Measurements from ENCODE around the gene AAK1. TPM values are rescaled to one million over a fixed set of nuclear protein-coding genes. Genes with fewer than 3 reads are reported as not detected.

The AAK1 gene
- total and polyA plus RNA-seq, 2 of the 13 experiments (the other 11 are each of a cell fraction or from before 2014, with no cell fraction given) = 9.8 to 10.3 TPM

DNA sequence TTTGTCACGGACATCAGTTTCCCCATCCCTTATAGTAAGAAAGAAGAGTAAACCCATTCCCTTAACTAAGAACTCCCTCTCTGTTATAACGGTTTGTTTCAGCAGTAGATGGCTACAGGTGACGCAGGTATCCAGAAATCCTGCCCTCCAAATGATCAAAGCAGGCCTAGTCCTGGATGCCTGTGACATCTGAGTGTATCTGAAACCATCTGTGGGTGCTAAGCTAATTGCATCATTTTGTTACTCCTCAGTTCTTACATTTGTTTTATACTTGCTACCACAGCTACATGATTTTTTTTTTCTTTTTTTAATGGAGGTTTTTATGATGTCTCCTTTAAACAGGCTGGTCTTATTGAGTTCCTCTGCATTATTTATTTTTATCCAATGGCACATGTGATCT, 55.1 kb downstream of the AAK1 start (continued):
- TF ChIP-seq, protein P1, sequence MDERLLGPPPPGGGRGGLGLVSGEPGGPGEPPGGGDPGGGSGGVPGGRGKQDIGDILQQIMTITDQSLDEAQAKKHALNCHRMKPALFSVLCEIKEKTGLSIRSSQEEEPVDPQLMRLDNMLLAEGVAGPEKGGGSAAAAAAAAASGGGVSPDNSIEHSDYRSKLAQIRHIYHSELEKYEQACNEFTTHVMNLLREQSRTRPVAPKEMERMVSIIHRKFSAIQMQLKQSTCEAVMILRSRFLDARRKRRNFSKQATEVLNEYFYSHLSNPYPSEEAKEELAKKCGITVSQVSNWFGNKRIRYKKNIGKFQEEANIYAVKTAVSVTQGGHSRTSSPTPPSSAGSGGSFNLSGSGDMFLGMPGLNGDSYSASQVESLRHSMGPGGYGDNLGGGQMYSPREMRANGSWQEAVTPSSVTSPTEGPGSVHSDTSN (CRISPR knock-in tag; IDR thresholded peaks at IDR 0.05) = no peak

GRCh38 chr2:69585855-69586555, 57.5 kb downstream of the AAK1 start:
- ATAC-seq (no peak), DNase-seq (ENCODE audit: low spot score) (no peak), FAIRE-seq (no peak)
- whole genome bisulfite sequencing (ENCODE audit: low lambda C conversion rate) = 93% methylated on average over 6 of the region's 6 CpGs
- Histone ChIP-seq H2AFZ (ENCODE audit: low read length) (no peak overlapping the region), H3K27me3 (ENCODE audit: control insufficient read depth in 1 of 2, insufficient read depth in 2 of 2, low read length in 2 of 2) (no peaks in the 10 kb centered on the region), H3K4me3 (replicated peaks in 1 of 3; ENCODE audit: insufficient read depth in 1 of 3, low read depth in 2 of 3, low read length in 3 of 3) (no peak overlapping the region), H3K9me3 (ENCODE audit: low read length) (no peaks in the 10 kb centered on the region), H3K36me3 (replicated peaks in 1 of 2; ENCODE audit: control insufficient read depth in 1 of 2, insufficient read depth in 2 of 2, low read length in 2 of 2) (no peaks in the 10 kb centered on the region), H3K9ac (ENCODE audit: insufficient read depth, low read depth, low read length) (no peak overlapping the region), H3K27ac (ENCODE audit: extremely low read length, insufficient read depth, low read length) (no peak overlapping the region), H3K79me2 (ENCODE audit: insufficient read depth, low read length) (no peaks in the 10 kb centered on the region), H4K20me1 (ENCODE audit: insufficient read depth, low read length) (no peaks in the 10 kb centered on the region), H3K4me1 (ENCODE audit: insufficient read depth, low read length) (peaks cover 55% of the 10 kb centered on the region), H3K4me2 (ENCODE audit: low read depth, low read length) (no peak overlapping the region)
- in situ Hi-C loops (cut with HindIII; ENCODE audit: extremely low pct_ligation_motif_present, low pct_unique_long_range_greater_than_20kb) (no loop called here), intact Hi-C loops (cut with micrococcal nuclease; ENCODE audit: unreplicated experiment) (no loop called here)
- no TSS peak for BruUV-seq (replicated peaks)
- CTCF ChIA-PET (ENCODE audit: low intra/inter-chr PET ratio, low total read pairs) = no interaction called here
- POLR2A ChIA-PET = no interaction called here
- no peak for TF ChIP-seq ZBTB42 (CRISPR knock-in tag; IDR thresholded peaks at IDR 0.05)
- no peak for TF ChIP-seq ZNF687 (CRISPR knock-in tag; IDR thresholded peaks at IDR 0.05)
- TF ChIP-seq ARNT (IDR thresholded peaks at IDR 0.05) = no peak
- TF ChIP-seq HNRNPK (IDR thresholded peaks at IDR 0.05; ENCODE audit: low read depth, low read length, poor library complexity, severe bottlenecking) = no peak
- TF ChIP-seq TEAD2 (CRISPR knock-in tag; IDR thresholded peaks at IDR 0.05) = no peak
- TF ChIP-seq ZNF530 (CRISPR knock-in tag; IDR thresholded peaks at IDR 0.05; ENCODE audit: low read depth) = no peak
- no peak for TF ChIP-seq YEATS4 (CRISPR knock-in tag; IDR thresholded peaks at IDR 0.05; ENCODE audit: borderline replicate concordance)
- TF ChIP-seq MLXIP (CRISPR knock-in tag; IDR thresholded peaks at IDR 0.05; ENCODE audit: borderline replicate concordance) = no peak
- no peak for TF ChIP-seq ARNT2 (CRISPR knock-in tag; IDR thresholded peaks at IDR 0.05; ENCODE audit: low read depth)
- no peak for TF ChIP-seq ZEB1 (IDR thresholded peaks at IDR 0.05; ENCODE audit: insufficient replicate concordance, low read depth)
- TF ChIP-seq SMC3 (IDR thresholded peaks at IDR 0.05; ENCODE audit: low read length) = no peak
- TF ChIP-seq CEBPG (CRISPR knock-in tag; IDR thresholded peaks at IDR 0.05) = no peak
- TF ChIP-seq RXRA (CRISPR knock-in tag; IDR thresholded peaks at IDR 0.05) = no peak
- TF ChIP-seq ZNF383 (CRISPR knock-in tag; IDR thresholded peaks at IDR 0.05; ENCODE audit: borderline replicate concordance) = no peak
